ENCODE measurements around the gene SLC17A4.

SLC17A4 gene

GRCh38 chr6:25749837-25750236, 4.7 kb upstream of the SLC17A4 start:
- no peak for TF ChIP-seq CTCF (IDR thresholded peaks at IDR 0.05; ENCODE audit: borderline replicate concordance, insufficient read depth, low read depth, low read length)
- no peak overlapping the region for H3K4me3 ChIP-seq (ENCODE audit: low read depth, low read length)

- H3K4me3 ChIP-seq (ENCODE audit: low read depth, low read length): no peak overlapping the region
- no peak for TF ChIP-seq CTCF (IDR thresholded peaks at IDR 0.05; ENCODE audit: borderline replicate concordance, insufficient read depth, low read depth, low read length)
Measured at GRCh38 chr6:25750906-25751305, 3.6 kb upstream of the SLC17A4 start.

GRCh38 chr6:25753079-25753478, 1.5 kb upstream of the SLC17A4 start:
- no peak overlapping the region for H3K4me3 ChIP-seq (ENCODE audit: low read depth, low read length)
- no peak for TF ChIP-seq CTCF (IDR thresholded peaks at IDR 0.05; ENCODE audit: borderline replicate concordance, insufficient read depth, low read depth, low read length)

- TF ChIP-seq CTCF (IDR thresholded peaks at IDR 0.05; ENCODE audit: borderline replicate concordance, insufficient read depth, low read depth, low read length): no peak
- H3K4me3 ChIP-seq (ENCODE audit: low read depth, low read length): no peak overlapping the region
Measured at GRCh38 chr6:25755483-25755882, 941 bp downstream of the SLC17A4 start.

GRCh38 chr6:25756382-25757363, 2.1 kb downstream of the SLC17A4 start:
- no peak for TF ChIP-seq CTCF (IDR thresholded peaks at IDR 0.05; ENCODE audit: borderline replicate concordance, insufficient read depth, low read depth, low read length)
- no peak overlapping the region for H3K4me3 ChIP-seq (ENCODE audit: low read depth, low read length)

GRCh38 chr6:25757936-25758642, 3.5 kb downstream of the SLC17A4 start:
- no peak overlapping the region for H3K4me3 ChIP-seq (ENCODE audit: low read depth, low read length)
- TF ChIP-seq CTCF (IDR thresholded peaks at IDR 0.05; ENCODE audit: borderline replicate concordance, insufficient read depth, low read depth, low read length): no peak

Measured in GM12875 (cell line).